Transverse colon (tissue), 4 donors: ENCODE data around the gene CDH19. TPM values are rescaled to one million over a fixed set of nuclear protein-coding genes. Genes with fewer than 3 reads are reported as not detected.

ENCODE experiments used
- DNase-seq: peaks from one replicate; pipeline ENCODE4 v3.0.0-alpha.2; 2019
- H3K27ac ChIP-seq, 4 donors: fragments of 200-600 bp; sonication (generic); 2 replicates each; pipeline ENCODE4 v1.5.1; 2016 to 2018; ENCODE audit warnings: inconsistent platforms in 4 of 4
- H3K27me3 ChIP-seq: fragments of 200-600 bp; sonication (generic); 2 replicates; pipeline ENCODE4 v1.5.1; 2017; ENCODE audit warnings: inconsistent platforms
- H3K36me3 ChIP-seq, 4 donors: fragments of 200-600 bp; sonication (generic); 2 replicates each; pipeline ENCODE4 v1.5.1; 2017 to 2019; ENCODE audit warnings: inconsistent platforms in 4 of 4
- H3K4me1 ChIP-seq, 4 donors: fragments of 200-600 bp; sonication (generic); 2 replicates each; pipeline ENCODE4 v1.5.1; 2017 to 2020; ENCODE audit warnings: inconsistent platforms in 4 of 4
- H3K4me3 ChIP-seq, 4 donors: fragments of 200-600 bp; sonication (generic); 1 replicate in 1 of 4; 2 replicates in 3 of 4; pipeline versions ENCODE4 v1.5.1 to v1.6.1; 2017 to 2019; ENCODE audit warnings: inconsistent platforms in 4 of 4
- H3K9me3 ChIP-seq, 2 donors: fragments of 200-600 bp; sonication (generic); 2 replicates each; pipeline ENCODE4 v1.5.1; 2017 to 2019; ENCODE audit warnings: inconsistent platforms in 2 of 2
- CTCF ChIP-seq, 5 experiments: fragments of 200-600 bp in 3 of 5; fragments of 450-650 bp in 2 of 5; sonication (generic) in 3 of 5; IDR thresholded peaks; 1 replicate in 2 of 5; 2 replicates in 3 of 5; pipeline ENCODE4 v1.5.1; 2016 to 2017; ENCODE audit warnings: antibody characterized with exemption in 5 of 5, inconsistent platforms in 3 of 5, mild to moderate bottlenecking in 2 of 5, moderate library complexity in 1 of 5
- EP300 ChIP-seq: sonication (generic); formaldehyde crosslinking; IDR thresholded peaks from one replicate; pipeline ENCODE4 v1.6.1; 2017; ENCODE audit warnings: antibody characterized with exemption, low read depth
- POLR2A ChIP-seq: fragments of 450-650 bp; IDR thresholded peaks from one replicate; pipeline ENCODE4 v1.6.1; 2016; ENCODE audit warnings: antibody characterized with exemption, mild to moderate bottlenecking, moderate library complexity
- POLR2AphosphoS5 ChIP-seq, 3 donors: sonication (generic); formaldehyde crosslinking; IDR thresholded peaks; one replicate each; pipeline ENCODE4 v1.6.1; 2016; ENCODE audit warnings: antibody characterized with exemption in 3 of 3
- WGBS, 2 donors: methylation state at CpG; one replicate each; pipeline ENCODE4 v1.1.5; 2018; ENCODE audit warnings: low coverage in 1 of 2; 5-methylcytosine and 5-hydroxymethylcytosine counted together
- in situ Hi-C, 4 donors: fragments of 200-750 bp; cut with MboI; loops; one replicate each; pipeline versions ENCODE4 v1.15.0 to v1.15.1; 2017; ENCODE audit warnings: low sequenced_read_pairs in 3 of 4, low pct_ligation_motif_present in 1 of 4, low pct_unique_long_range_greater_than_20kb in 1 of 4
- intact Hi-C: fragments of 100-400 bp; cut with DNase I; formaldehyde crosslinking; loops from one replicate; pipeline ENCODE4 v1.15.1; 2023; ENCODE audit warnings: low total_unique reads
- total RNA-seq, 4 donors: library from RNA; depleted of rRNA; stranded (reverse); fragments of >200 nt; gene quantifications; one replicate each; pipeline ENCODE4 v1.1.0, GENCODE V29; 2016

Gene CDH19
- total RNA-seq, 4 donors from 2014 or later: 8.2 to 57.1 (median 8.7) TPM

- no peak overlapping the region for H3K4me3 ChIP-seq
- no peak overlapping the region for H3K27ac ChIP-seq
- TF ChIP-seq POLR2AphosphoS5 (IDR thresholded peaks at IDR 0.05) (no peak), EP300 (no peak), POLR2A (no peak), CTCF (IDR thresholded peaks at IDR 0.05) (no peak)
- no peaks in the 10 kb centered on the region for H3K27me3 ChIP-seq
- intact Hi-C loops (no loop called here), in situ Hi-C loops (no loop called here)
- H3K4me1 ChIP-seq: no peaks in the 10 kb centered on the region
- no peaks in the 10 kb centered on the region for H3K9me3 ChIP-seq
- H3K36me3 ChIP-seq: no peaks in the 10 kb centered on the region
- WGBS, 2 donors: 69 to 92% methylated on average over 2 to 3 of the region's 3 CpGs
- no peak for DNase-seq
Measured at GRCh38 chr18:66508937-66509336, 95.0 kb downstream of the CDH19 start.

GRCh38 chr18:66506178-66506577 lies 97.7 kb downstream of the CDH19 start:
- WGBS, 2 donors: 79 to 80% methylated on average over 1 of the region's 1 CpG
- H3K27me3 ChIP-seq: no peaks in the 10 kb centered on the region
- in situ Hi-C loops (no loop called here), intact Hi-C loops (no loop called here)
- no peak overlapping the region for H3K4me3 ChIP-seq
- TF ChIP-seq CTCF (IDR thresholded peaks at IDR 0.05) (no peak), POLR2AphosphoS5 (IDR thresholded peaks at IDR 0.05) (no peak), EP300 (no peak), POLR2A (no peak)
- no peaks in the 10 kb centered on the region for H3K9me3 ChIP-seq
- no peak overlapping the region for H3K27ac ChIP-seq
- DNase-seq: no peak
- H3K36me3 ChIP-seq: no peaks in the 10 kb centered on the region
- no peaks in the 10 kb centered on the region for H3K4me1 ChIP-seq

GRCh38 chr18:66497351-66497750 lies 106.5 kb downstream of the CDH19 start:
- TF ChIP-seq POLR2AphosphoS5 (IDR thresholded peaks at IDR 0.05) (no peak), EP300 (no peak), POLR2A (no peak), CTCF (IDR thresholded peaks at IDR 0.05) (no peak)
- H3K4me3 ChIP-seq: no peak overlapping the region
- 29 to 41% methylated on average over 6 of the region's 6 CpGs for WGBS, 2 donors
- H3K27ac ChIP-seq: no peak overlapping the region
- no peaks in the 10 kb centered on the region for H3K36me3 ChIP-seq
- no peaks in the 10 kb centered on the region for H3K9me3 ChIP-seq
- DNase-seq: no peak
- H3K4me1 ChIP-seq: no peaks in the 10 kb centered on the region
- in situ Hi-C loops (no loop called here), intact Hi-C loops (no loop called here)
- no peaks in the 10 kb centered on the region for H3K27me3 ChIP-seq

- Histone ChIP-seq H3K4me1 (no peaks in the 10 kb centered on the region), H3K36me3 (no peaks in the 10 kb centered on the region), H3K27me3 (no peaks in the 10 kb centered on the region), H3K27ac (no peak overlapping the region), H3K4me3 (no peak overlapping the region), H3K9me3 (no peaks in the 10 kb centered on the region)
- 26 to 32% methylated on average over 3 of the region's 3 CpGs for WGBS, 2 donors
- in situ Hi-C loops (no loop called here), intact Hi-C loops (no loop called here)
- peak; percentile 30 for DNase-seq
- no peak for TF ChIP-seq EP300
- no peak for TF ChIP-seq POLR2A
- peak in 4 of 5 experiments; percentile 13 to 23 (median 20) for TF ChIP-seq CTCF (IDR thresholded peaks at IDR 0.05)
- no peak for TF ChIP-seq POLR2AphosphoS5 (IDR thresholded peaks at IDR 0.05)
Measured at GRCh38 chr18:66495844-66496243, 108.0 kb downstream of the CDH19 start.
